ENCODE data around the gene EHHADH. TPM values are rescaled to one million over a fixed set of nuclear protein-coding genes. Genes with fewer than 3 reads are reported as not detected.

EHHADH gene
- total RNA-seq, 1 experiment from 2014 or later, result 10.7 TPM

DNA sequence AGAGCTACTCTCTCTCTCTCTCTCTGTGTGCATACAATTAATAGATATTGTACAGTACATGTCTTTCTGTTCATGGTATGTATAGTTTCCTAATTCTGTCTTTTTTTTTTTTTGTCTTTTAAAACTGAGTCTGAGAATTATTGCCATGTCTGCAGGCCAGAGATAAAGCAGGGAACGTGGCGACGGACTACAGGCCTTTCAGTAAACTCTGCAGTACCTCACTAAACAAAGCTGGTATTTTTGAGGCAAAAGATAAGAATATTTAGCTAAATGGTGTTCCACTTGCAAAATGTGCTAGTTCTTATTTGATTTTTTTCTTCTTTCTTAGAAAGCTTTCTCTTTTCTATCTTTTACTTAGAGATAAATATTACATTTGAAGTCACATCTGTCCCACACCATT, 44.0 kb upstream of the EHHADH start:
- CTCF ChIA-PET, result interaction anchor here (0.7 kb wide), 3 partner anchors 9 to 532 kb away, joined by 3 to 4 read pairs (median 4); no protein-coding TSS in a partner anchor
- no peak overlapping the region for H2AFZ ChIP-seq (ENCODE audit: low read depth, low read length, poor library complexity, severe bottlenecking)
- TF ChIP-seq ZFX (IDR thresholded peaks at IDR 0.05) (no peak), JUND (IDR thresholded peaks at IDR 0.05) (no peak), RAD21 (IDR thresholded peaks at IDR 0.05; ENCODE audit: low read depth) (no peak), SRF (IDR thresholded peaks at IDR 0.05; ENCODE audit: low read depth) (no peak), SIN3A (IDR thresholded peaks at IDR 0.05; ENCODE audit: low read depth) (no peak), EGR1 (IDR thresholded peaks at IDR 0.05; ENCODE audit: low read depth) (no peak), EZH2phosphoT487 (IDR thresholded peaks at IDR 0.05; ENCODE audit: borderline replicate concordance) (no peak), ZBTB33 (IDR thresholded peaks at IDR 0.05; ENCODE audit: extremely low read depth, insufficient replicate concordance, low read length) (no peak)
- H3K4me1 ChIP-seq (ENCODE audit: control insufficient read depth in 1 of 2, insufficient read depth in 2 of 2, low read length in 2 of 2), result no peaks in the 10 kb centered on the region
- intact Hi-C loops (cut with micrococcal nuclease), result no loop called here
- no peaks in the 10 kb centered on the region for H3K9me3 ChIP-seq (ENCODE audit: control insufficient read depth in 1 of 2, insufficient read depth in 1 of 2, low read depth in 1 of 2, low read length in 2 of 2)
- H3K9me2 ChIP-seq (ENCODE audit: insufficient read depth), result no peaks in the 10 kb centered on the region
- H3K27ac ChIP-seq (ENCODE audit: low read depth, low read length), result no peak overlapping the region
- POLR2A ChIA-PET, result no interaction called here
- no TSS peak for BruUV-seq (replicated peaks)
- DNase-seq (ENCODE audit: low read depth, low spot score) (no peak), ATAC-seq (no peak)
- no peaks in the 10 kb centered on the region for H4K20me1 ChIP-seq (ENCODE audit: insufficient read depth)
- RAD21 ChIA-PET (ENCODE audit: low non-redundant PET in 1 of 2, low total read pairs in 2 of 2, uncharacterized antibody in 2 of 2, unreplicated experiment in 2 of 2), result no interaction called here
- H3K79me2 ChIP-seq (ENCODE audit: insufficient read depth, low read length), result no peaks in the 10 kb centered on the region
- no peak overlapping the region for H3K4me3 ChIP-seq (replicated peaks in 1 of 2; ENCODE audit: low read depth in 1 of 2, low read length in 2 of 2)
- no peak overlapping the region for H3K9ac ChIP-seq (ENCODE audit: low read length)
- no peaks in the 10 kb centered on the region for H3K27me3 ChIP-seq (ENCODE audit: insufficient read depth, low read length)
- H3K36me3 ChIP-seq (ENCODE audit: control insufficient read depth in 1 of 2, insufficient read depth in 2 of 2, low read length in 2 of 2), result no peaks in the 10 kb centered on the region
- no peak overlapping the region for H3K4me2 ChIP-seq (ENCODE audit: low read length)

- no peak for DNase-seq (ENCODE audit: low read depth, low spot score)
- ChIA-PET RAD21 (ENCODE audit: low non-redundant PET in 1 of 2, low total read pairs in 2 of 2, uncharacterized antibody in 2 of 2, unreplicated experiment in 2 of 2) (no interaction called here), CTCF (interaction anchor here (1.2 to 1.5 kb wide), 2 partner anchors 12 to 16 kb away, joined by 3 read pairs; no protein-coding TSS in a partner anchor), POLR2A (no interaction called here)
- no peak for ATAC-seq
- Histone ChIP-seq H3K79me2 (ENCODE audit: insufficient read depth, low read length) (no peaks in the 10 kb centered on the region), H3K27ac (ENCODE audit: low read depth, low read length) (no peak overlapping the region), H3K9ac (ENCODE audit: low read length) (no peak overlapping the region), H3K4me3 (replicated peaks in 1 of 2; ENCODE audit: low read depth in 1 of 2, low read length in 2 of 2) (no peak overlapping the region), H3K4me2 (ENCODE audit: low read length) (no peak overlapping the region), H3K9me3 (ENCODE audit: control insufficient read depth in 1 of 2, insufficient read depth in 1 of 2, low read depth in 1 of 2, low read length in 2 of 2) (no peaks in the 10 kb centered on the region), H3K4me1 (ENCODE audit: control insufficient read depth in 1 of 2, insufficient read depth in 2 of 2, low read length in 2 of 2) (no peaks in the 10 kb centered on the region), H3K9me2 (ENCODE audit: insufficient read depth) (no peaks in the 10 kb centered on the region), H2AFZ (ENCODE audit: low read depth, low read length, poor library complexity, severe bottlenecking) (no peak overlapping the region), H3K36me3 (ENCODE audit: control insufficient read depth in 1 of 2, insufficient read depth in 2 of 2, low read length in 2 of 2) (no peaks in the 10 kb centered on the region), H4K20me1 (ENCODE audit: insufficient read depth) (no peaks in the 10 kb centered on the region), H3K27me3 (ENCODE audit: insufficient read depth, low read length) (no peaks in the 10 kb centered on the region)
- intact Hi-C loops (cut with micrococcal nuclease), result no loop called here
- BruUV-seq (replicated peaks), result TSS peak; percentile 33
- no peak for TF ChIP-seq ZFX (IDR thresholded peaks at IDR 0.05)
- no peak for TF ChIP-seq CEBPB (IDR thresholded peaks at IDR 0.05; ENCODE audit: low read depth)
- TF ChIP-seq CBX3 (IDR thresholded peaks at IDR 0.05; ENCODE audit: low read depth), result no peak
- no peak for TF ChIP-seq SP1 (IDR thresholded peaks at IDR 0.05; ENCODE audit: low read depth)
- no peak for TF ChIP-seq SIN3A (IDR thresholded peaks at IDR 0.05; ENCODE audit: low read depth)
- TF ChIP-seq EGR1 (IDR thresholded peaks at IDR 0.05; ENCODE audit: low read depth), result no peak
- no peak for TF ChIP-seq FOSL1 (IDR thresholded peaks at IDR 0.05; ENCODE audit: low read depth)
- TF ChIP-seq SRF (IDR thresholded peaks at IDR 0.05; ENCODE audit: low read depth), result no peak
- no peak for TF ChIP-seq ZNF274 (IDR thresholded peaks at IDR 0.05; ENCODE audit: low read depth, low read length)
- no peak for TF ChIP-seq POLR2AphosphoS5 (IDR thresholded peaks at IDR 0.05; ENCODE audit: low read depth, low read length)
- TF ChIP-seq ZBTB33 (IDR thresholded peaks at IDR 0.05; ENCODE audit: extremely low read depth, insufficient replicate concordance, low read length), result no peak
Measured at GRCh38 chr3:185292238-185292637, 38.4 kb upstream of the EHHADH start.

Data from HCT116 (cell line).